ENCODE data around the gene SARNP.

- TF ChIP-seq EZH2phosphoT487 (IDR thresholded peaks at IDR 0.05; ENCODE audit: low read depth): no peak
- no peak for TF ChIP-seq CTCF (IDR thresholded peaks at IDR 0.05; ENCODE audit: low read depth, low read length)
These were observed 33.4 kb upstream of the SARNP start for GRCh38 chr12:55850893-55851292.
